ENCODE results near the gene DAGLA.

- TF ChIP-seq CTCF (conservative IDR thresholded peaks at IDR 0.05) = peak; percentile 93
- TF ChIP-seq EZH2 (IDR thresholded peaks at IDR 0.05; ENCODE audit: low read depth) = no peak
Measured at GRCh38 chr11:61679893-61680621, at the start of gene DAGLA.

Data from PC-9 (cell line).